Epithelial cell of proximal tubule (primary cell): Measurements from ENCODE around the gene MRPL23. TPM values are rescaled to one million over a fixed set of nuclear protein-coding genes. Genes with fewer than 3 reads are reported as not detected.

Source experiments
- DNase-seq: peaks from one replicate; pipeline ENCODE4 v3.0.0-alpha.2; 2011; ENCODE audit warnings: low read depth
- H3K4me3 ChIP-seq: 2 replicates; pipeline ENCODE4 v1.5.1; 2011; ENCODE audit warnings: low read depth, mild to moderate bottlenecking, low read length
- CTCF ChIP-seq: conservative IDR thresholded peaks from 2 replicates; pipeline ENCODE4 v1.5.1; 2012; ENCODE audit warnings: low read depth, mild to moderate bottlenecking, low read length
- total RNA-seq: library from RNA; depleted of rRNA; stranded (reverse); fragments of >200 nt; gene quantifications from 2 replicates; pipeline ENCODE4 v1.2.3, GENCODE V29; 2015

MRPL23 gene
- total RNA-seq, 1 donor from 2014 or later, result 92.1 TPM

GRCh38 chr11:1921574-1922141, 25.5 kb upstream of the MRPL23 start:
- no peak for DNase-seq
- no peak for TF ChIP-seq CTCF

DNA sequence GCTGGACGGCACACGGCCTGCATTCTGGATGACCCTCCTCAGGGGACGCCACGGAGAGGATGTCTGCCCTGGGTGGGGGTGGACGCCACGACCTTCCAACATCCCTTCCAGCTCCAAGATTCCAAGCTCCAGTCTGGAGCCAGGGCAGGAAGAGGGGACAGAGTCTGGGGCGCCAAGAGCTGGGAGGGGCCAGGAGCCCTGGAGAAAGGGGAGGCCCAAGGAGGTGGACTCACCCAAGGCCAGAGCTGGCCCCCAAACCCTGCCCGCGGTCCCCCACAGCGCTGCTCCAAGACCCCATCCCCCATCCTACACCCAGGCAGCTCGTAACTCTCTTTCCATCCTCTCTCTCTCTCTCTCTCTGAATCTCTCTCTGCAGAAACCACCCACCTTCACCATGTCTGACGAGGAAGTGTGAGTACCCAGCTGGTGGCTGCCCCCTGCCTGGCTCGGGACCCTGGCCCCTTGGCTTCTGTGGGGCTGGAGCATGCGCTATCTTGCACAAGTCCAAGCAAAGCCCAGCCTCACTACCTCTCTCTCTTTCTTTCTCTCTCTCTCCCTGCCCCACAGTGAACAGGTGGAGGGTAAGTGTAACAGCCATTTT, 24.6 kb upstream of the MRPL23 start:
- TF ChIP-seq CTCF, result no peak
- no peak overlapping the region for H3K4me3 ChIP-seq
- no peak for DNase-seq

More at GRCh38 chr11:1921574-1922141, 25.5 kb upstream of the MRPL23 start:
- no peak overlapping the region for H3K4me3 ChIP-seq

GRCh38 chr11:1923201-1923956, 23.8 kb upstream of the MRPL23 start:
- DNase-seq, result no peak
- no peak for TF ChIP-seq CTCF
- no peak overlapping the region for H3K4me3 ChIP-seq

DNA sequence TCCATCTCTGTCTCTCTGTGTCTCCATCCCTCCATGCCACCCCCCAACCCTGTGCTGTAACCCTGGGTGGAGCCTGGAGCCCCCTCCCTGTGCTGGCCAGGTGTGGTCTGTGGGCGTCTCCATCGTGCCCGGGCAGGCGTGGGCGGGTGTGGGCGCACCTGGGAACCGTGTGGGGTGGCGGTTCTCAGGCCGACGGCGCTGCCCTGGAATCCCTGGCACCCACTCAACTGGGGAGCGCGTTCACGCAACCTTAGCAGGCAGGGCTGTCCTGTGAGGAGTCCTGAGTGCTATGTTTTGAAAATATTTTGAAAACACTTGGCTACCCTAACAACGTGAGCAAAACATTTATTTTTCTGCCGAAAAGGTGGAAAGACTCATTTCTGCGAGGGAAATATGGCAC, 23.0 kb upstream of the MRPL23 start:
- TF ChIP-seq CTCF, result no peak
- no peak for DNase-seq
- no peak overlapping the region for H3K4me3 ChIP-seq

GRCh38 chr11:1924646-1925372, 22.3 kb upstream of the MRPL23 start:
- no peak for TF ChIP-seq CTCF

DNA sequence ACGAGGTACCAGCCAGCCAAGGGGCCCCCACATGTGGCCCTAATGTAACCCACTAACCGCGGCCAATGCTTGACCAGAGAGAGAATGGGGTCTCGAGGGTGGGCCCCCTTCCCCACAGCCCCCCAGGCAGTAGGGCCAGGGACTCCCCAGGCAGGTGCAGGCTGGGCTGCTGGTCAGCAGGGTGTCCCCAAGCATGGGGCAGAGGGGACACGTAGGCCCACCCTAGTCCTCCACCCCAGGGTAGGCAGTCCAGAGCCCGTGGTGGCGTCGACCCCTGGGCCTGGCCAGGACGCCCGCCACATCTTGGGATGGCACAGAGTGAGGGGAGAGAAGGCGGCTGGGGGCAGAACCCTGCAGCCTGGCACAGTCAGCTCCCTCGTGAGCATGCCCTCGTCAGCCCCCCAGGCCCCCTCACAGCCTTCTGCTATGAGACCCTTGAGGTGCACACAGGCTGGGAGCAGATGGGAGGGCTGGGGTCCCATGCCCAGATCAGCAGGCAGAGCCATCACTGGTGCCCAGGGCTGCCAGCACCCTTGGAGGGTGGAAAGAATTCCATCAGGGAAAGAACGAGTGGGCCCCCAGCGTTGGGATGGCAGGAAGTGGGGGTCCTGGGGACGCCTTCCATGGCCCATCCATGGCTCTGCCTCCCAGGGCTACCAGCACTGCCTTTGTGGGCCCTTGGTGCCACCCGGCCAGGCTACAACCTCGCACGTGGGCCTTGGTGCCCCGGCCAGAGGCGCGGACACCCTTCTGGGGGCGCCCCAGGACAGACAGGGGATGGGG, 21.6 kb upstream of the MRPL23 start:
- no peak overlapping the region for H3K4me3 ChIP-seq
- no peak for TF ChIP-seq CTCF
- DNase-seq, result no peak

More at GRCh38 chr11:1924646-1925372, 22.3 kb upstream of the MRPL23 start:
- DNase-seq, result no peak
- no peak overlapping the region for H3K4me3 ChIP-seq
